Measurements from ENCODE around the gene AOX1. TPM values are rescaled to one million over a fixed set of nuclear protein-coding genes. Genes with fewer than 3 reads are reported as not detected.
"Not testable (repeated sequence)": the region's sequence is repeated elsewhere in the genome, so short reads cannot be mapped to it uniquely, and the experiment has no call there.

AOX1 gene
- total RNA-seq, result not detected
- polyA plus RNA-seq (2013, experiment 1 of 2), result not detected
- 0.03 TPM for polyA plus RNA-seq (2013, experiment 2 of 2)
- 0 to 0.54 (median 0.06) reads per million in 172 experiments for total RNA-seq

- Histone ChIP-seq H3K4me3 (ENCODE audit: low read length) (peak within 1 kb of the TSS; percentile 66), H3K4me1 (ENCODE audit: insufficient read depth, low read length) (peaks cover 11% of the 10 kb centered on the region), H3K27ac (ENCODE audit: low read depth in 1 of 2, low read length in 2 of 2) (no peak within 1 kb of the TSS), H3K27me3 (ENCODE audit: control insufficient read depth in 1 of 2, insufficient read depth in 2 of 2, low read length in 2 of 2) (no peaks in the 10 kb centered on the region), H3K9me3 (ENCODE audit: control insufficient read depth in 1 of 2, insufficient read depth in 1 of 2, low read length in 2 of 2) (no peaks in the 10 kb centered on the region), H3K36me3 (ENCODE audit: insufficient read depth, low read length) (no peaks in the 10 kb centered on the region)
- no peaks in the 10 kb centered on the region for H3K9me3 Mint-ChIP-seq
- H3K4me3 Mint-ChIP-seq, result peak within 1 kb of the TSS; percentile 90
- H3K27me3 Mint-ChIP-seq, result peaks cover 3% of the 10 kb centered on the region
- TF ChIP-seq, protein P1, sequence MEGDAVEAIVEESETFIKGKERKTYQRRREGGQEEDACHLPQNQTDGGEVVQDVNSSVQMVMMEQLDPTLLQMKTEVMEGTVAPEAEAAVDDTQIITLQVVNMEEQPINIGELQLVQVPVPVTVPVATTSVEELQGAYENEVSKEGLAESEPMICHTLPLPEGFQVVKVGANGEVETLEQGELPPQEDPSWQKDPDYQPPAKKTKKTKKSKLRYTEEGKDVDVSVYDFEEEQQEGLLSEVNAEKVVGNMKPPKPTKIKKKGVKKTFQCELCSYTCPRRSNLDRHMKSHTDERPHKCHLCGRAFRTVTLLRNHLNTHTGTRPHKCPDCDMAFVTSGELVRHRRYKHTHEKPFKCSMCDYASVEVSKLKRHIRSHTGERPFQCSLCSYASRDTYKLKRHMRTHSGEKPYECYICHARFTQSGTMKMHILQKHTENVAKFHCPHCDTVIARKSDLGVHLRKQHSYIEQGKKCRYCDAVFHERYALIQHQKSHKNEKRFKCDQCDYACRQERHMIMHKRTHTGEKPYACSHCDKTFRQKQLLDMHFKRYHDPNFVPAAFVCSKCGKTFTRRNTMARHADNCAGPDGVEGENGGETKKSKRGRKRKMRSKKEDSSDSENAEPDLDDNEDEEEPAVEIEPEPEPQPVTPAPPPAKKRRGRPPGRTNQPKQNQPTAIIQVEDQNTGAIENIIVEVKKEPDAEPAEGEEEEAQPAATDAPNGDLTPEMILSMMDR (IDR thresholded peaks at IDR 0.05), result no peak
- intact Hi-C loops (cut with DNase I, micrococcal nuclease), result no loop called here
- CTCF ChIA-PET, result no interaction called here
- POLR2A ChIA-PET, result no interaction called here
- peaks cover 9% of the 10 kb centered on the region for H3K4me1 Mint-ChIP-seq (ENCODE audit: low read depth)
- peak in 7 of 14 experiments; percentile 1 to 40 (median 17) for DNase-seq
- ATAC-seq (ENCODE audit: poor library complexity), result peak; percentile 44
- H3K36me3 Mint-ChIP-seq (ENCODE audit: low read depth), result no peaks in the 10 kb centered on the region
- no peak within 1 kb of the TSS for H3K27ac Mint-ChIP-seq
These were observed at the start of gene AOX1 for GRCh38 chr2:200585730-200586643. AOX1 (plus strand) TSS chr2:200586014; CDS start chr2:200586109, 95 bp downstream.

DNA sequence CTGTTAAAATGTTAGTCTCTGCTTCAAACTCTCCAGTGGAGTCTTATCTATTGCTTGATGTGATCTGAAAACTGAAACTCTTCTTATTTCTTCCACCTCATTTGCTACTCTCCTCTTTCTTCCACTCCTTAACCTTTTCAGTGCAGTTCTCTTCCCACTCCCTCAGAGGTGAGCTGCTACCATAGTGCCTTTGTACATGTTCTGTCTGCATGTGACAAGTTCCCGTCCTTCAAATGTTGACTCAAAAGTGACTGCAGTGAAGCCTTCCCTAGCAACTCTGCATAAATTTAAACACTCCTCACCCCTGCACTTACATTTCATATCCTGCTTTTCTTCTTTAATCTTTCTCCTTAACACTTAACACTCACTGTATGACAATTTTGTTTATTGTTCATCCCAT, 47.7 kb upstream of the AOX1 start:
- H3K4me3 Mint-ChIP-seq, result no peak overlapping the region
- H3K9me3 Mint-ChIP-seq, result peaks cover 2% of the 10 kb centered on the region
- no peak overlapping the region for H3K27ac Mint-ChIP-seq
- H3K36me3 Mint-ChIP-seq (ENCODE audit: low read depth), result peaks cover 20% of the 10 kb centered on the region
- Histone ChIP-seq H3K36me3 (ENCODE audit: insufficient read depth, low read length) (no peaks in the 10 kb centered on the region), H3K4me3 (ENCODE audit: low read length) (no peak overlapping the region), H3K27ac (ENCODE audit: low read depth in 1 of 2, low read length in 2 of 2) (no peak overlapping the region), H3K4me1 (ENCODE audit: insufficient read depth, low read length) (no peaks in the 10 kb centered on the region), H3K9me3 (ENCODE audit: control insufficient read depth in 1 of 2, insufficient read depth in 1 of 2, low read length in 2 of 2) (no peaks in the 10 kb centered on the region), H3K27me3 (ENCODE audit: control insufficient read depth in 1 of 2, insufficient read depth in 2 of 2, low read length in 2 of 2) (no peaks in the 10 kb centered on the region)
- no peaks in the 10 kb centered on the region for H3K4me1 Mint-ChIP-seq (ENCODE audit: low read depth)
- ChIA-PET CTCF (interaction anchor here (0.5 kb wide), 1 partner anchor 328 kb away, joined by 5 read pairs; no protein-coding TSS in a partner anchor), POLR2A (interaction anchor here (0.6 to 1.0 kb wide), 2 partner anchors 13 to 60 kb away, joined by 3 read pairs; no protein-coding TSS in a partner anchor)
- H3K27me3 Mint-ChIP-seq, result no peaks in the 10 kb centered on the region
- DNase-seq, result no peak
- ATAC-seq (ENCODE audit: poor library complexity), result no peak
- TF ChIP-seq, protein P1 (IDR thresholded peaks at IDR 0.05), result no peak
- intact Hi-C loops (cut with DNase I, micrococcal nuclease), result no loop called here

- ATAC-seq (ENCODE audit: poor library complexity) (no peak), DNase-seq (no peak)
- Histone ChIP-seq H3K4me1 (ENCODE audit: insufficient read depth, low read length) (no peaks in the 10 kb centered on the region), H3K9me3 (ENCODE audit: control insufficient read depth in 1 of 2, insufficient read depth in 1 of 2, low read length in 2 of 2) (no peaks in the 10 kb centered on the region), H3K27me3 (ENCODE audit: control insufficient read depth in 1 of 2, insufficient read depth in 2 of 2, low read length in 2 of 2) (no peaks in the 10 kb centered on the region), H3K4me3 (ENCODE audit: low read length) (no peak overlapping the region), H3K36me3 (ENCODE audit: insufficient read depth, low read length) (no peaks in the 10 kb centered on the region), H3K27ac (ENCODE audit: low read depth in 1 of 2, low read length in 2 of 2) (no peak overlapping the region)
- H3K4me3 Mint-ChIP-seq, result no peak overlapping the region
- TF ChIP-seq, protein P1 (IDR thresholded peaks at IDR 0.05), result no peak
- H3K9me3 Mint-ChIP-seq, result peaks cover 2% of the 10 kb centered on the region
- CTCF ChIA-PET, result no interaction called here
- no peaks in the 10 kb centered on the region for H3K27me3 Mint-ChIP-seq
- no peak overlapping the region for H3K27ac Mint-ChIP-seq
- no peaks in the 10 kb centered on the region for H3K4me1 Mint-ChIP-seq (ENCODE audit: low read depth)
- intact Hi-C loops (cut with DNase I, micrococcal nuclease), result loop anchor here in 1 of 2 experiments (10.0 kb wide), 1 partner anchor 746 kb away; no protein-coding TSS in a partner anchor
- peaks cover 36% of the 10 kb centered on the region for H3K36me3 Mint-ChIP-seq (ENCODE audit: low read depth)
- POLR2A ChIA-PET, result no interaction called here
These were observed 45.0 kb upstream of the AOX1 start for GRCh38 chr2:200540793-200541192.

DNA sequence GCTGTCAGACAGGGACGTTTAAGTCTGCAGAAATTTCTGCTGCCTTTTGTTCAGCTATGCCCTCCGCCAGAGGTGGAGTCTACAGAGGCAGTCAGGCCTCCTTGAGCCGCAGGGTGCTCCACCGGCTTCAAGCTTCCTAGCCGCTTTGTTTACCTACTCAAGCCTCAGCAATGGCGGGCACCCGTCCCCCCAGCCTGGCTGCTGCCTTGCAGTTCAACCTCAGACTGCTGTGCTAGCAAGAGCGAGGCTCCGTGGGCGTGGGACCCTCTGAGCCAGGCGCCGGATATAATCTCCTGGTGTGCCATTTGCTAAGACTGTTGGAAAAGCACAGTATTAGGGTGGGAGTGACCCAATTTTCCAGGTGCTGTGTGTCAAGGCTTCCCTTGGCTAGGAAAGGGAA, 19.2 kb upstream of the AOX1 start:
- H3K9me3 ChIP-seq (ENCODE audit: control insufficient read depth in 1 of 2, insufficient read depth in 1 of 2, low read length in 2 of 2); ATAC-seq (ENCODE audit: poor library complexity); H3K27ac Mint-ChIP-seq; H3K4me3 ChIP-seq (ENCODE audit: low read length); H3K36me3 Mint-ChIP-seq (ENCODE audit: low read depth); POLR2A ChIA-PET; H3K36me3 ChIP-seq (ENCODE audit: insufficient read depth, low read length); H3K4me3 Mint-ChIP-seq; H3K4me1 ChIP-seq (ENCODE audit: insufficient read depth, low read length); H3K27me3 ChIP-seq (ENCODE audit: control insufficient read depth in 1 of 2, insufficient read depth in 2 of 2, low read length in 2 of 2); H3K27me3 Mint-ChIP-seq; H3K9me3 Mint-ChIP-seq; H3K27ac ChIP-seq (ENCODE audit: low read depth in 1 of 2, low read length in 2 of 2); H3K4me1 Mint-ChIP-seq (ENCODE audit: low read depth); DNase-seq; intact Hi-C loops (cut with DNase I, micrococcal nuclease): not testable (repeated sequence)
- CTCF ChIA-PET, result interaction anchor here (0.5 kb wide), 1 partner anchor 181 kb away, joined by 3 read pairs; no protein-coding TSS in a partner anchor

Data from CD4-positive, alpha-beta T cell (primary cell).